NCI-H82 treated with DMSO at 0.1 percent for 48 hours (cell line): ENCODE measurements around the gene PTCH2.
"Not testable (repeated sequence)": the region's sequence is repeated elsewhere in the genome, so short reads cannot be mapped to it uniquely, and the experiment has no call there.

Source experiments
- DNase-seq: peaks from one replicate; lab custom pipeline; 2025; ENCODE audit not compliant: unreplicated experiment; lab: John Stamatoyannopoulos, UW

Gene PTCH2

GRCh38 chr1:44846985-44847384, 3.9 kb upstream of the PTCH2 start:
- no peak for DNase-seq

- no peak for DNase-seq
Observed at GRCh38 chr1:44842486-44842861, 579 bp downstream of the PTCH2 start.

- DNase-seq, result no peak
Observed at GRCh38 chr1:44839576-44839975, 3.5 kb downstream of the PTCH2 start.

DNA sequence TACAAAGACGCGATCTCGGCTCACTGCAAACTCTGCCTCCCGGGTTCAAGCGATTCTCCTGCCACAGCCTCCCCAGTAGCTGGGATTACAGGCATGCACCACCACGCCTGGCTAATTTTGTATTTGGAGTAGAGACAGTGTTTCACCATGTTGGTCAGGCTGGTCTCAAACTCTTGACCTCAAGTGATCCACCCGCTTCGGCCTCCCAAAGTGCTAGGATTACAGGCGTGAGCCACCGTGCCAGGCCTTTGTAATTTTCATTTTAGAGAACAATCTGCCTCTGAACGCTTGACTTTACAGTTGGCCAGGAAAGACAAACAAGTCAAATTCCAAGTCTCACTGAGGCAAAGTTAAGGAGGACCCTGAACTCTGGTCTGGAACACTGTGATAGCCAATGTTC, 4.8 kb downstream of the PTCH2 start:
- not testable (repeated sequence) for DNase-seq

DNA sequence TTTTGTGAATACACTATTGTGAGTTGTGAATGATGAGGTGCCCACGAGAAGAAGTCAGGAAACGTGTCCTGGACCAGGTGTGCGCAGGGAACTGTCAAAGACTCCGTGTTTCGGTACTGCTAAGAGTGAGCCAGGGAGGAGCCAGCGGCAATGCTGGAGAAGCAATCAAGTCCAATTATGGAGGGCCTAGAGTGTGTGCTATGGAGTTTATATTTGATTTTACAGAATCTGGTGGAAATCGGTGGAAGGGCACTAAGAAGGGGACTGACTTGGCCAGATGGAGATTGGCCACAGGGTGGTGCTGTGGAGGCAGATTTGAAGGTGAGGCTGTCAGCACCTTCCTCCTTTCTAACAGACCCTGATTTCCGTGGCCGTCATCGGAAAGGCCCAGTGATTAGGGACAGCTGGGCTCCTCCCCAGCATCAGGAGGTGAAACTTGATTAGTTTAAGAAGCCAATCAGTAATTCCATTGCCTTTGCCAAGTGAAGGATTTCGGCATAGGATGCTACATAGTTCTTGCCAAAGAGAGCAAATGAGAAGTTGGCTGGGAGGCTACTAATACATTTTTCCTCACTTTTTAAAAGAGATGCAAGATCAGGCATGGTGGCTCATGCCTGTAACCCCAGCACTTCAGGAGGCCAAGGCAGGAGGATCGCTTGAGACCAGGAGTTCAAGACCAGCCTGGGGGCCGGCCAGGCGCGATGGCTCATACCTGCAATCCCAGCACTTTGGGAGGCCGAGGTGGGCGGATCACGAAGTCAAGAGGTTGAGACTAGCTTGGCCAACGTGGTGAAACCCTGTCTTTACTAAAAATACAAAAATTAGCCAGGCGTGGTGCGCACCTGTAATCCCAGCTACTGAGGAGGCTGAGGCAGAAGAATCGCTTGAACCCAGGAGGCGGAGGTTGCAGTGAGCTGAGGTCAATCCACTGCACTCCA, 7.0 kb downstream of the PTCH2 start:
- DNase-seq, result peak; percentile 85

GRCh38 chr1:44834328-44834727, 8.7 kb downstream of the PTCH2 start:
- DNase-seq, result no peak

DNA sequence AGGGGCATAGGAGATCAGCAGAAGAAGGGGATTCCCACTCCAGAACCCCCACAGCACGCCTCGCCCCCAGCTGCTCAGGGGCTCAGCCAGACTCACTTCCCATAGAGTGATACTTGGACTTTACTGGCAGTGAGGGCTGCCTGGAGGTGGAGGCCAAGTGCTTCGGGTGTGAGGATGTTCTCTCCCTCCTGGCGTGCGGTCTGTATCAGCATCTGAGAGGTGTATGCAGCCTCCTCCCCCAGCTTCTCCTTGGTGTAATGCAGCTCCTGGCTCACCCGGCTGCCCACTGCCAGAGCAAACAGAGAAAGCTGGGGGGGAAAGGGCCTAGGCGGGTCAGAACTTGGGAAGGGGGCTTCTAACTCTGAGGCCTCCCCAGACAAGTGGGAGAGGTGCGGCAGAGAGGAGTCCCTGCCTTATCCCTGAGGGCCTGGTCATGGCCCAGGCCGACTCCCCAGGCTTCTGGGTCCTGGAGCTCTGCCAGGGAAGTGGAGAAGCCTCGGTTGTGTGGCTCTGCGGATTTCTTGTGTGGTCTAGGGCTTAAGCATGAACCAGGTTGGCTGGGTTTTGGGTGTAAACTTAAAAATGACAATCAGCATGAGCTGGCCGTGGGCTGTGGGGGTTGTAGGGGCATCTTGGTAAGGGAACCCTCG, 10.9 kb downstream of the PTCH2 start:
- no peak for DNase-seq

DNA sequence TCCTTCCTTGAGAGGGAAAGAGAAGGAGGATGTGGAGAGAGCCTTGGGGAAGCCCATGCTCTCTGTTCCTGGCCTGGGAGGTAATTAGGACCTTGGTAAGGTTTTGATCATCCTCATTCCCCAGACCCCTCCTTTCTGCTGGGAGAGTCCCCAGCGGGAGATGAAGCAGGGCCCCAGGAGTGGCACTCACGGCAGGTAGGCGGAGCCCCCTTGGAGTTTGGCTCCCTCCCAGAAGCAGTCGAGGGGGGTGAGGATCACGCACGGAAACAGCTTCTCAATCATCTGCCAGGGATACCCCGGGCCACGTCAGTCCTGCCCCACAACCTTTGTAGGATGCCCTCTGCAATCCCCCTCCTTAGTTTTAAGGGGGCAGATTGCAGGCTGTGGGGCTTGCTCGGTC, 11.5 kb downstream of the PTCH2 start:
- DNase-seq, result no peak

DNA sequence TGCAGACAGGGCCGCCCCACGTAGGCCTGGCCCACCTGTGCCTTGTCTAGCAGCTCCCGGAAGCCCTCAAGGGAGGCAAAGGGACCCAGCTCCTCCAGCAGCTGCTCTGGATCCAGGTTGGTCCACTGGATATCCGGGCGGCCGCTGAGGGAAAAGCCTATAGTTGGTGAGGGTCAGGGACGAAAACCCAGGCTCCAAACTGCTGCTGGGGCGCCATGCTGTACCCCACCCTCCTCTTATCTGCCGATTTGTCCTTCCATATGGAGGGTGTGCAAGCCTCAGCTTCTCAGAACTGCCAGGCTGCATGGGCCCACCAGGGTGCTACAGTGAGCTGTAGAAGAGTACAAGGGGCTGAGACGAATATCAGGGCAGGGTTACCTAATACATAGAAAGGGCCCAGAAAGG, 12.2 kb downstream of the PTCH2 start:
- DNase-seq, result no peak

DNA sequence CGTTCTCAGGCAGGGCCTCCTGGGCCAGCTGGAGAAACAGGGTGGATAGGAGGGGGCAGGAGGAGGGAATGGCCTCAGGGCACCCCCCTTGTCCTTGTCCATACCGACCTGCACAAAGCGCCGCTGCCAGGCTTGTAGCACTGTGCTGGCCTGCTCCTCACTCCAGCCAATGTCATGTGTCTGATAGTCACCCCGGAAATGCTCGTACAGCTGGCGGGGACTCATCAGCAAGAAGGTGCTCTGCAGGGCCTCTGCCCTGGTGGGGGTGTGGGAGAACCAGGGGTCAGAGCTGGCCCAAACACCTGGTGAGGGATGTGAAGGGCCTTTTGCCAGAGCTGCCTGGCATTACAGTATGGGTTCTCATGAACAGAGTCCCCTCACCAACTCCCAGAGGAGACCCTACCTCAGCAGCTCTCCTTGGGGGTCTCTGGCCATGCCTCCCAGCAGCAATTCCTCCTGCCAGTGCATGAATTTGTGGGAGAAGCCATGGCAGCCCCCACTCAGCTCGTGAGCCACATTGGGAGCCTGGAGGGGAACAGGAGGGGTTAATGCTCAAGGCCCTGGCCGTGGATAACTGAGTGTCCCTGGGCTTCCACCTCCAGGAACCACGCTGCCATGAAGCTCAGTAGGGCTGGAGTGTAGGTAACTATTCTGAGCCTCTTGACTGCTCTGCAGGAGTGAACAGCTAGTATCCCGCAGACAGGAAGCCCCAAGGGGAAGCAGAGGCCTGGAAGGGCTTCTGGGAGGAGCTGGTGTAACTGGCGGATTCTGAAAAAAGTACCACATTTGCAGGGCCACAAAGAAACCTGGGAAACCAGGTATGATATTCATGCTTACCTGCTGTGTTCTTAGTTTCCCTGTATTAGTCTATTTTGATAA, 13.3 kb downstream of the PTCH2 start:
- DNase-seq, result no peak

DNA sequence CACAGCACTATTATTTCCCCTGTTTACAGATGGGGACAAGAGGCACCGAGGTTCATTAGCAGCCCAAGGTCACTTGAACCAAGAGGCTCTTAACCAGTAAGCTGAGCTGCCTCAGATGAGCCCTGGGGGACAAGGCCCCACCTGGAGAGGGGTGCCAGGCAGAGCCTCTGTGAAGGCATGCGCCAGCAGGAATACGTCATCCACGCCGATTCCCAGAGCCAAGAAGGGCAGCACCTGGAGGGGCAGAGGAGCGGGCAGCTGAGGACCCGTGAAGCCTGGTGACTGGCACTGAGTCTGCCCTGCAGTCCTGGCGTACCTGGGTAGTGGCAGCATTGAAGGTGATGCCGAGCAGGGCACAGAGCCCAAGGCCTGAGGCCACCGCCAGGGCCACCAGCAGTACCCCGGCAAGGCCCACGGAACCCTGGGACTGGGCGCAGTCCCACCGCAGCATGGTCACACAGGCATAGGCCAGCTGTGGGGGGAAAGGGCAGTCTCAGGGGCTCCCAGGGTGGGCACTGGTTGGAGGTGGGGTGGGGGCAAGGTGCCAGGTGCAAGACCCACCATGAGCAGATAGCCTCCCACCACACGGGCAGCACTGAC, 14.1 kb downstream of the PTCH2 start:
- no peak for DNase-seq

DNA sequence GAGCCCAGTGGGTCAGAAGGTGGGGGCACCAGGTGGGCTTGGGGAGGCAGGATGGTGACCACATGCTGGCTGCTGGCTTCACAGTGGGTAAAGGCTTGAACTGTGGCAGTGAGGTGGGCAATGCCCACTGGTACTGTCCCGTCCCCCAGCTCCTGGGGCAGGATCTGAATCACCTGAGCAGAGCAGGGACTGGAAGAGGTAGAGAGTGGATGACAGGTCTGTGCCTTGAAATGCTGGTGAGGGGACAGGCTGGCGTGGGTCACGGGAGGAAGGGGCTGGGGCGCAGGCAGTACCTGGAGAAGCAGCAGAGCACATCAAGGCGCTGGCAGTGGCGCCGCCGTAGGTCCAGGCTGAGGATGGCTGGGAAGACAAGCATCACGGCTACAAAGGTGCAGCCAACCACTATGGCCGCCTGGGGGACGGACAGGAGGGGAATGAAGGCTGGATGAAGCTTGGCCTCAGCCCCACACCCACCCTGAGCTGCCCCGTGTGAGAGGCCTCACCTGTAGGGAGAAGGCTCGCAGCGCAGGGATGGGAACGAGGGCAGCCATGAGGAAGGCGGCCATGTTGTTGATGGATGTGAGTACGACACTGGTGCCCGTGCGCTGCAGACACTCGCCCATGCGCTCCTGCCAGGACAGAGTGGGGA, 14.9 kb downstream of the PTCH2 start:
- no peak for DNase-seq

DNA sequence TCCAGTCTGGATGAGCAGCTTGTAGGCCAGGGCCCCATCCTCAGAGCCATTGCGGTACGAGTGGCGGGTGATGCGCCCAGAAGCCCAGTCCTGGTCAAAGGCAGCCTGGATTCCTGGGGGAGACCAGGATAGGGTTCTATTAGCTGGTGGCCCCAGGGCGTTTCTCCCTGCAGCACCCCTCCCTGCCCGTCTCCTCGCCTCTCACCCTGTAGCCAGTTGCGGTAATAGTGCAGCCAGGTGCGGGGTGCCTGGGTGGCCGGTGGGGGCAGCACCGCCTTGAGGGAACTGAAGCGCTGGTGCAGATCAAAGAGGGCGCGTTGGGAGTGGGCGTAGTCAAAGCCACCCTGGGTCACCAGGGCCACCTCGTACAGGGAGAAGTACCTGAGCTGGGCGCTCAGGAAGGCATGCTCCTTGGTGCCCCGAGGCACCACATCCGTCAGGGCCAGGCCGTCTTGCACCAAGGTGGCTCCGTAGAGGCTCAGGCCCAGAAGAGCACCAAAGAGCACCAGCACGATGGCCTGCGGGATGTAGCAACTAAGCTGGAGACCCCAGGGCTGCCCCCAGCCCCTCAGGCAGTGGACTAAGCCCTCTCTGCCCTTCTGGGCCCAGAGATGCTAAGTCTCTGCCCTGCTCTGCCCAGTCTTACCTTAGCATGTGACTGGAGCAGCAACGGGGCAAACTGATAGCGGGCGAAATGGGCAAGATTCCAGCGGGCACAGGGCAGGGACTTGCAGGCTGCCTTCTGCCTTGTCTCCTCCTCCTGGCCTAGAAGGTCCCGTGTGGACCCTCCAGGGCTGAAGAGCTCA, 15.7 kb downstream of the PTCH2 start:
- no peak for DNase-seq

DNA sequence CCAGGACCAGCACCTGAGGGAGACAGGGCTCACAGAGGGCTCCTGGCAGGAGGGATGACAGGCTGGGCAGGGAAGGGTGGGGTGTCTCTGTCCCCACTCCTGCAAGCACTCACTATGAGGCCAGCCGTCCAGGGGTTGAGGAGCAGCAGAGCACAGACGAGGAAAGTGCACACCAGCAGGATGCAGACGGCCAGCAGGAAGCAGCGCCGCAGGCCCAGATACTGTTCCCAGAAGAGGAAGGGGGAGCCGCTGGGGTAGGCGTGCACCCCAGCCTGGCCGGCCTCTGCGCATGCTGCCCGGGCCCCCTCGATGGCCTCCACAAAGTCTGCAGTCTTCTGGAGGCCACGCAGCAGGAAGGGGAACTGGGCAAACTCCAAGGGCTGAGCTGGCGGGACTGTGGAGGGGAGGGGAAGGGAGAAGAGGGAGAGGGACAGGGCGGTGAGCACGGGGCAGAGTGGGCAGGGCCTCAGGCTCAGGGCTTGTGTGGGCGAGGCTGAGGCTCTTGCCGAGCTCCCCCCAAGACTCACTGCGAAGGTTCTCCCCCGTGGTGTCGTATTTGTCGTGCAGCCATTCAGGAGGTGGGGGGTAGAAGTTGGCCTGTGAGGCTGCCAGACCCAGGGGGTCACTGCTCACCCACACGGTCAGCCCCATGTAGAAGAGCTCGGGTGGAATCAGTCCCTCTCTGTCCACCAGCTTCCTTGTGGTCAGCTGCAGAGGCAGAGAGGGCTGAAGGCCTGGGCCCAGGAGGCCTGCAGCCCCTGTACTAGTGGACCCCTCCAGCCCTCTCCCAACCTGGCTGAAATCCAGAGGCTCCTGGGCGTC, 16.5 kb downstream of the PTCH2 start:
- no peak for DNase-seq

DNA sequence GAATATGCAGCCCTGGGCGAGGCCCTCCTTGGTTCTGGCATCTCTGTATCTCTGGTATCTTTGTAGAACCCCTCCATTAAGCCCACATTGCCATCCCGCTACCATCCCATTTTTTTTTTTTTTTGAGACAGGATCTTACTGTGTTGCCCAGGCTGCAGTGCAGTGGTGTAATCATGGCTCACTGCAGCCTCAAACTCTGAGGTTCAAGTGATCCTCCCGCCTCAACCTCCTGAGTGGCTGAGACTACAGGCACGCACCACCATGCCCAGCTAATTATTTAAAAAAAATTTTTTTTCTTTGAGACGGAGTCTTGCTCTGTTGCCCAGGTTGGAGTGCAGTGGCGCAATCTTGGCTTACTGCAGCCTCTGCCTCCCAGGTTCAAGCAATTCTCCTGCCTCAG, 18.7 kb downstream of the PTCH2 start:
- not testable (repeated sequence) for DNase-seq

DNA sequence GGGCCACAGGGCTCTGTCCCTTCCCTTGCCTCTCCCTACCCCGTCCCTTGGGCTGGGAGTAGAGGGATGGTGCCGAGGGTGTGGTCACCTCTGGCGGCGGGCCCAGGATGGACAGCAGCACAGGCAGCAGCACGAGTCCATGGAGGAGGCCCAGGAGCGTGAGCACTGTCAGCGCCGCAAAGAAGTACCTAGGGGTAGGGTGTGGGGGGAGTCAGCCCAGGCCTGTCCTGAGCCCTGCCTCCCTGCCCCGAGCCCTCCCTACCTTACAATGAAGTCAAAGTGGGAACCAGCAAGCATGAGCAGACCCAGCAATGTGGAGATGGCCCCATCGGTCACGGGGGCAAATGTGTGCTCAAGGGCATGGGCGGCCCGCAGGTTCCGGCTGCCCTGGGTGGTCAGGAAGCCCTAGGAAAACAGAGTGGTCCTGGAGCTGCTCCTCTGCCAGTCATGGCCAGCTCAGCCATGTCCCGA, 20.0 kb downstream of the PTCH2 start:
- no peak for DNase-seq

DNA sequence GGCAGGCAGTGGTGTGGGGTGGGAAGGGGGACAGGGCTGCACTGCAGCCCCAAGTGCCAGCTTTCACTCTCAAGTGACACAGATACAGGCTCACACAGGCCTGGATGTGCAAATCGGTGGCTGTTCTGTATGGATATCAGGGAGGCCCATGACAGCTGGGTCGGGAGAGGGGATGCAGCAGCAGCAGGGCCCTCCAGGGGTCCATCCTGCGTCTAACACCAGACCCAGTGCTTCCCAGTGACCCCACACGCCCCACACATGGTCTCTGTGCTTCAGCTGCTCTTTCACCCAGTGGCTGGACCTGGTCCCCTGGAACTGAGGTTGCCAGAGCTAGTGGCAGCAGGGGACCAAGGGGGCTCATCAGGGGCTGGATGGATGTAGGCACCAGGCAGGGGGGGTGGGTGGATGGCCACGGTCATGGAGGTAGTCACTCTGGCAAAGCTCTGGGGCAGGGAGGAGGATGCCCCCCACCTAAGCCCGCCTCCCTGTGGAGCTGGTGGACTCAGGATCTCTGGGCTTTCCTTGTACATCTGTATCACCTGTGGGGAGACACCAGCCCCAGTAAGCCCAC, 20.8 kb downstream of the PTCH2 start:
- no peak for DNase-seq

DNA sequence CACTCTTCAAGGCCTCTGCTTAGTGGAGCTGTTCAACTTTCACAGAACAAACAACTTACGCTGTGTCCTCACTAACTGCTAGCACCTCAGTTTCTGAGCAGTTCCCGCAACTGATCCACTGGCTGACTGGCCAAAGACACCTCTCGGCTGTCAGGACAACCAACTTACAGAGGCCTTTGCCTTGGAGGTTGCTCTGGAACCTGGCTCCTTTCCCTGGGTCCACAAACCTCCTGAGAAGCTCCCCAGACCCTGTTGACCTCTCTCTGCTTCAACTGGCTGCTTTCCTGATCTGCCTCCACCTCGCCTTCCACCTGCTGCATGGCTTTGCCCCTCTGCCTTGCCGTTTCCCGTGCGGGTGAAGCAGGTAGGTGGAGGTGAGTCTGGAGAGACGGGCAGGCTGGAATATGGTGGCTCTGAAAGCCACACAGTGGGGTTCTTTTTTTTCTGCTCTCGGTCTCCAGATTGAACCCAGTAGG, 21.8 kb downstream of the PTCH2 start:
- no peak for DNase-seq
